Suprapubic skin (tissue), 4 donors: ENCODE measurements around the gene ACSS3.

Source experiments
- EP300 ChIP-seq: sonication (generic); formaldehyde crosslinking; IDR thresholded peaks from one replicate; pipeline ENCODE4 v1.6.1; 2017; ENCODE audit warnings: antibody characterized with exemption
- POLR2A ChIP-seq, 2 donors: fragments of 450-650 bp; IDR thresholded peaks; one replicate each; pipeline ENCODE4 v1.6.1; 2017; ENCODE audit warnings: antibody characterized with exemption in 2 of 2, mild to moderate bottlenecking in 2 of 2, moderate library complexity in 2 of 2
- POLR2AphosphoS5 ChIP-seq, 3 donors: sonication (generic); formaldehyde crosslinking; IDR thresholded peaks; one replicate each; pipeline ENCODE4 v1.6.1; 2017; ENCODE audit warnings: antibody characterized with exemption in 3 of 3
- TF ChIP-seq, protein P1 (sequence below), 2 donors: fragments of 200-600 bp in 1 of 2; fragments of 450-650 bp in 1 of 2; sonication (generic) in 1 of 2; IDR thresholded peaks; one replicate each; pipeline ENCODE4 v1.5.1; 2016 to 2019; ENCODE audit warnings: antibody characterized with exemption in 2 of 2, mild to moderate bottlenecking in 1 of 2, moderate library complexity in 1 of 2

- TF ChIP-seq, protein P1, sequence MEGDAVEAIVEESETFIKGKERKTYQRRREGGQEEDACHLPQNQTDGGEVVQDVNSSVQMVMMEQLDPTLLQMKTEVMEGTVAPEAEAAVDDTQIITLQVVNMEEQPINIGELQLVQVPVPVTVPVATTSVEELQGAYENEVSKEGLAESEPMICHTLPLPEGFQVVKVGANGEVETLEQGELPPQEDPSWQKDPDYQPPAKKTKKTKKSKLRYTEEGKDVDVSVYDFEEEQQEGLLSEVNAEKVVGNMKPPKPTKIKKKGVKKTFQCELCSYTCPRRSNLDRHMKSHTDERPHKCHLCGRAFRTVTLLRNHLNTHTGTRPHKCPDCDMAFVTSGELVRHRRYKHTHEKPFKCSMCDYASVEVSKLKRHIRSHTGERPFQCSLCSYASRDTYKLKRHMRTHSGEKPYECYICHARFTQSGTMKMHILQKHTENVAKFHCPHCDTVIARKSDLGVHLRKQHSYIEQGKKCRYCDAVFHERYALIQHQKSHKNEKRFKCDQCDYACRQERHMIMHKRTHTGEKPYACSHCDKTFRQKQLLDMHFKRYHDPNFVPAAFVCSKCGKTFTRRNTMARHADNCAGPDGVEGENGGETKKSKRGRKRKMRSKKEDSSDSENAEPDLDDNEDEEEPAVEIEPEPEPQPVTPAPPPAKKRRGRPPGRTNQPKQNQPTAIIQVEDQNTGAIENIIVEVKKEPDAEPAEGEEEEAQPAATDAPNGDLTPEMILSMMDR (IDR thresholded peaks at IDR 0.05): no peak
- TF ChIP-seq POLR2AphosphoS5 (IDR thresholded peaks at IDR 0.05): no peak
- TF ChIP-seq POLR2A (IDR thresholded peaks at IDR 0.05): no peak
- no peak for TF ChIP-seq EP300
Measured at GRCh38 chr12:81172851-81173250, 95.0 kb downstream of the ACSS3 start.
